Loucy (cell line): ENCODE measurements around the gene DGCR8.

Experiments used
- H2AFZ ChIP-seq: fragments of 200-600 bp; sonication (generic); 2 replicates; pipeline ENCODE4 v1.6.0; 2016; ENCODE audit warnings: antibody characterized with exemption, mild to moderate bottlenecking, low read length, moderate library complexity
- H3F3A ChIP-seq: fragments of 200-600 bp; 2 replicates; pipeline ENCODE4 v1.6.0; 2016; ENCODE audit warnings: antibody characterized with exemption, low read depth, mild to moderate bottlenecking
- H3K27me3 ChIP-seq: fragments of 200-600 bp; sonication (generic); 2 replicates; pipeline ENCODE4 v1.6.1; 2014; ENCODE audit warnings: low read length, mild to moderate bottlenecking; ENCODE audit not compliant: insufficient read depth, poor library complexity, severe bottlenecking
- H3K36me3 ChIP-seq: fragments of 200-600 bp; sonication (generic); 2 replicates; pipeline ENCODE4 v1.6.1; 2016; ENCODE audit warnings: low read length; ENCODE audit not compliant: insufficient read depth
- H3K4me1 ChIP-seq: fragments of 200-600 bp; sonication (generic); 2 replicates; pipeline ENCODE4 v1.5.1; 2014; ENCODE audit warnings: low read length, mild to moderate bottlenecking; ENCODE audit not compliant: insufficient read depth, poor library complexity, severe bottlenecking
- H3K4me2 ChIP-seq: fragments of 200-600 bp; sonication (generic); 2 replicates; pipeline ENCODE4 v1.6.0; 2014; ENCODE audit warnings: antibody characterized with exemption, low read length, low read depth, mild to moderate bottlenecking; ENCODE audit not compliant: poor library complexity, severe bottlenecking
- H3K4me3 ChIP-seq: fragments of 200-600 bp; sonication (generic); 2 replicates; pipeline ENCODE4 v1.5.1; 2014; ENCODE audit warnings: low read length, mild to moderate bottlenecking, mixed read lengths; ENCODE audit not compliant: poor library complexity, severe bottlenecking
- H3K79me2 ChIP-seq: fragments of 200-600 bp; sonication (generic); 2 replicates; pipeline ENCODE4 v1.6.1; 2014; ENCODE audit warnings: low read length; ENCODE audit not compliant: insufficient read depth
- H3K9ac ChIP-seq: fragments of 200-600 bp; sonication (generic); 2 replicates; pipeline ENCODE4 v1.6.0; 2014; ENCODE audit warnings: mild to moderate bottlenecking, low read depth, low read length, moderate library complexity; ENCODE audit not compliant: poor library complexity, severe bottlenecking
- H3K9me2 ChIP-seq: fragments of 200-600 bp; sonication (generic); replicated peaks from 2 replicates; pipeline ENCODE4 v1.6.1; 2016; ENCODE audit warnings: low read depth, low read length, mixed read lengths
- H3K9me3 ChIP-seq: fragments of 200-600 bp; sonication (generic); 2 replicates; pipeline ENCODE4 v1.6.1; 2014; ENCODE audit warnings: mild to moderate bottlenecking, antibody characterized with exemption, low read length, low read depth; ENCODE audit not compliant: insufficient read depth
- H4K20me1 ChIP-seq: fragments of 200-600 bp; sonication (generic); 2 replicates; pipeline ENCODE4 v1.6.0; 2014; ENCODE audit warnings: antibody characterized with exemption, low read length, mild to moderate bottlenecking; ENCODE audit not compliant: insufficient read depth, poor library complexity, severe bottlenecking
- CTCF ChIP-seq: fragments of 200-600 bp; sonication (generic); conservative IDR thresholded peaks from 2 replicates; pipeline ENCODE4 v1.5.1; 2014; ENCODE audit warnings: mild to moderate bottlenecking, antibody characterized with exemption, low read length
- EZH2phosphoT487 ChIP-seq: fragments of 200-600 bp; IDR thresholded peaks from 2 replicates; pipeline ENCODE4 v1.6.1; 2018; ENCODE audit warnings: antibody characterized with exemption, mild to moderate bottlenecking, moderate library complexity, borderline replicate concordance

The DGCR8 gene

GRCh38 chr22:20083891-20084546 lies 4.0 kb downstream of the DGCR8 start:
- H3K4me3 ChIP-seq = peak overlapping the region; percentile 92
- H3K4me1 ChIP-seq = peaks cover 40% of the 10 kb centered on the region
- H3K9me2 ChIP-seq = no peaks in the 10 kb centered on the region
- peak overlapping the region; percentile 67 for H3K9ac ChIP-seq
- peak overlapping the region; percentile 79 for H3K4me2 ChIP-seq
- peaks cover 82% of the 10 kb centered on the region for H4K20me1 ChIP-seq
- no peaks in the 10 kb centered on the region; the same call in 1 of the 2 replicates for H3F3A ChIP-seq
- no peaks in the 10 kb centered on the region for H3K9me3 ChIP-seq
- peaks cover 35% of the 10 kb centered on the region; the same call in 1 of the 2 replicates for H3K36me3 ChIP-seq
- H2AFZ ChIP-seq = no peak overlapping the region
- peaks cover 6% of the 10 kb centered on the region for H3K27me3 ChIP-seq
- peaks cover 95% of the 10 kb centered on the region for H3K79me2 ChIP-seq
- no peak for TF ChIP-seq CTCF
- TF ChIP-seq EZH2phosphoT487 = no peak

GRCh38 chr22:20084547-20085413 lies 4.7 kb downstream of the DGCR8 start:
- Histone ChIP-seq H3K79me2 (peaks cover 95% of the 10 kb centered on the region), H3K9me2 (no peaks in the 10 kb centered on the region), H3K4me1 (peaks cover 38% of the 10 kb centered on the region), H3K9me3 (no peaks in the 10 kb centered on the region), H2AFZ (no peak overlapping the region), H3K4me3 (peak overlapping the region; percentile 92), H3K9ac (peak overlapping the region; percentile 67), H3K36me3 (peaks cover 43% of the 10 kb centered on the region; the same call in 1 of the 2 replicates), H4K20me1 (peaks cover 88% of the 10 kb centered on the region), H3K27me3 (peaks cover 6% of the 10 kb centered on the region), H3K4me2 (peak overlapping the region; percentile 79), H3F3A (no peaks in the 10 kb centered on the region; the same call in 1 of the 2 replicates)
- TF ChIP-seq CTCF (peak; percentile 74), EZH2phosphoT487 (no peak)

GRCh38 chr22:20085651-20086050 lies 5.6 kb downstream of the DGCR8 start:
- Histone ChIP-seq H3K79me2 (peaks cover 97% of the 10 kb centered on the region), H3K9ac (peak overlapping the region; percentile 67), H3K27me3 (peaks cover 3% of the 10 kb centered on the region), H3K4me2 (peak overlapping the region; percentile 79), H2AFZ (no peak overlapping the region), H3K36me3 (peaks cover 52% of the 10 kb centered on the region; the same call in 1 of the 2 replicates), H4K20me1 (peaks cover 94% of the 10 kb centered on the region), H3K4me1 (peaks cover 38% of the 10 kb centered on the region), H3K9me3 (no peaks in the 10 kb centered on the region), H3K4me3 (peak overlapping the region; percentile 92), H3K9me2 (no peaks in the 10 kb centered on the region), H3F3A (no peaks in the 10 kb centered on the region; the same call in 1 of the 2 replicates)
- TF ChIP-seq CTCF (no peak), EZH2phosphoT487 (no peak)
